HCT116 (cell line): ENCODE results near the gene LDLRAD4. TPM values are rescaled to one million over a fixed set of nuclear protein-coding genes. Genes with fewer than 3 reads are reported as not detected.

Experiments used
- ATAC-seq: fragments of 200-7000 bp; cut with Tn5 transposase; 2 replicates; pipeline ENCODE4 v1.9.1; 2020; ENCODE audit warnings: mild to moderate bottlenecking, moderate library complexity
- BruUV-seq: library from RNA; stranded (reverse); fragments of 400-500 nt; replicated peaks from 2 replicates; lab custom pipeline; 2021; lab: Mats Ljungman, UMichigan
- CTCF ChIA-PET: fragments of 300-600 bp; sonication (Branson Sonifier 250); formaldehyde crosslinking; loops from one replicate; lab custom pipeline; 2021; ENCODE audit warnings: antibody characterized with exemption; lab: Charles Lee
- POLR2A ChIA-PET: fragments of 300-600, 350-600 bp; sonication (Branson Sonifier 250); formaldehyde crosslinking; loops from one replicate; lab custom pipeline; 2021; ENCODE audit warnings: antibody characterized with exemption; lab: Charles Lee
- RAD21 ChIA-PET, 2 experiments: fragments of 300-600 bp; sonication (Branson Sonifier 250); formaldehyde crosslinking; loops; one replicate each; lab custom pipeline; 2023; ENCODE audit warnings: low total read pairs in 2 of 2; ENCODE audit not compliant: uncharacterized antibody in 2 of 2, unreplicated experiment in 2 of 2, low non-redundant PET in 1 of 2; lab: Charles Lee
- DNase-seq: peaks from one replicate; pipeline ENCODE4 v3.0.0-alpha.2; 2010; ENCODE audit warnings: low read depth, low spot score
- H2AFZ ChIP-seq: fragments of 200-600 bp; shearing (Covaris generic), sonication (generic); 2 replicates; pipeline ENCODE4 v1.6.1; 2017; ENCODE audit warnings: low read depth, mixed run types, mixed read lengths, antibody characterized with exemption, low read length; ENCODE audit not compliant: poor library complexity, severe bottlenecking
- H3K27ac ChIP-seq: 2 replicates; pipeline ENCODE4 v1.5.1; 2012; ENCODE audit warnings: low read depth, low read length
- H3K27me3 ChIP-seq: fragments of 200-600 bp; sonication (generic); 2 replicates; pipeline ENCODE4 v1.6.1; 2016; ENCODE audit warnings: mixed run types, low read length, mixed read lengths; ENCODE audit not compliant: insufficient read depth
- H3K36me3 ChIP-seq, 2 experiments: fragments of 200-500 bp in 1 of 2; fragments of 200-600 bp in 1 of 2; sonication (Bioruptor generic) in 1 of 2; sonication (generic) in 1 of 2; 2 replicates each; pipeline versions ENCODE4 v1.5.1 to v1.6.1; 2014 to 2016; ENCODE audit warnings: low read length in 2 of 2, inconsistent platforms in 1 of 2, mixed read lengths in 1 of 2, mixed run types in 1 of 2; ENCODE audit not compliant: insufficient read depth in 2 of 2, control insufficient read depth in 1 of 2
- H3K4me1 ChIP-seq, 2 experiments: fragments of 200-600 bp in 1 of 2; sonication (generic) in 1 of 2; 2 replicates each; pipeline versions ENCODE4 v1.5.1 to v1.6.1; 2012 to 2017; ENCODE audit warnings: low read length in 2 of 2, inconsistent platforms in 1 of 2, mild to moderate bottlenecking in 1 of 2, mixed read lengths in 1 of 2, mixed run types in 1 of 2, moderate library complexity in 1 of 2; ENCODE audit not compliant: insufficient read depth in 2 of 2, control insufficient read depth in 1 of 2
- H3K4me2 ChIP-seq: fragments of 200-600 bp; sonication (generic); 2 replicates; pipeline ENCODE4 v1.6.1; 2017; ENCODE audit warnings: mixed run types, low read length, mixed read lengths
- H3K4me3 ChIP-seq, 2 experiments: fragments of 200-600 bp in 1 of 2; sonication (generic) in 1 of 2; replicated peaks in 1 of 2; 2 replicates each; pipeline ENCODE4 v1.5.1; 2011 to 2016; ENCODE audit warnings: low read length in 2 of 2, control low read depth in 1 of 2, low read depth in 1 of 2, mild to moderate bottlenecking in 1 of 2, mixed read lengths in 1 of 2, mixed run types in 1 of 2
- H3K79me2 ChIP-seq: fragments of 200-600 bp; sonication (generic); 2 replicates; pipeline ENCODE4 v1.6.1; 2017; ENCODE audit warnings: mild to moderate bottlenecking, mixed run types, low read length, moderate library complexity, mixed read lengths; ENCODE audit not compliant: insufficient read depth
- H3K9ac ChIP-seq: fragments of 200-600 bp; sonication (generic); 2 replicates; pipeline ENCODE4 v1.6.1; 2016; ENCODE audit warnings: low read length, mixed read lengths
- H3K9me2 ChIP-seq: fragments of 200-600 bp; sonication (generic), shearing (Covaris generic); 2 replicates; pipeline ENCODE4 v1.6.1; 2017; ENCODE audit warnings: mixed run types, mild to moderate bottlenecking, moderate library complexity; ENCODE audit not compliant: insufficient read depth
- H3K9me3 ChIP-seq, 2 experiments: fragments of 200-500 bp in 1 of 2; fragments of 200-600 bp in 1 of 2; sonication (Bioruptor generic) in 1 of 2; sonication (generic) in 1 of 2; 2 replicates each; pipeline ENCODE4 v1.6.1; 2014 to 2017; ENCODE audit warnings: low read length in 2 of 2, mixed read lengths in 2 of 2, inconsistent platforms in 1 of 2, low read depth in 1 of 2, mild to moderate bottlenecking in 1 of 2, mixed run types in 1 of 2, moderate library complexity in 1 of 2; ENCODE audit not compliant: control insufficient read depth in 1 of 2, insufficient read depth in 1 of 2
- H4K20me1 ChIP-seq: fragments of 200-600 bp; sonication (generic), shearing (Covaris generic); 2 replicates; pipeline ENCODE4 v1.6.1; 2017; ENCODE audit warnings: mixed run types, mild to moderate bottlenecking, moderate library complexity; ENCODE audit not compliant: insufficient read depth
- CBX3 ChIP-seq: IDR thresholded peaks from 2 replicates; pipeline ENCODE4 v1.6.1; 2012; ENCODE audit warnings: low read depth
- EZH2 ChIP-seq: fragments of 200-600 bp; sonication (generic); IDR thresholded peaks from 2 replicates; pipeline ENCODE4 v1.6.1; 2017; ENCODE audit warnings: antibody characterized with exemption, mixed run types
- EZH2phosphoT487 ChIP-seq: fragments of 200-600 bp; IDR thresholded peaks from 2 replicates; pipeline ENCODE4 v1.6.1; 2018; ENCODE audit warnings: antibody characterized with exemption, borderline replicate concordance
- FOSL1 ChIP-seq: IDR thresholded peaks from 2 replicates; pipeline ENCODE4 v1.6.1; 2012; ENCODE audit warnings: low read depth
- JUND ChIP-seq: IDR thresholded peaks from 2 replicates; pipeline ENCODE4 v1.6.1; 2012
- POLR2A ChIP-seq: IDR thresholded peaks from 2 replicates; pipeline ENCODE4 v1.7.0; 2011; ENCODE audit warnings: borderline replicate concordance; ENCODE audit not compliant: insufficient read depth, insufficient read length; ENCODE audit errors: extremely low read depth
- POLR2AphosphoS5 ChIP-seq: IDR thresholded peaks from 2 replicates; pipeline ENCODE4 v1.6.1; 2011; ENCODE audit warnings: mild to moderate bottlenecking, low read depth, low read length, moderate library complexity
- SIN3A ChIP-seq: IDR thresholded peaks from 2 replicates; pipeline ENCODE4 v1.6.1; 2012; ENCODE audit warnings: low read depth
- SP1 ChIP-seq: IDR thresholded peaks from 2 replicates; pipeline ENCODE4 v1.6.1; 2012; ENCODE audit warnings: low read depth
- SRF ChIP-seq: IDR thresholded peaks from 2 replicates; pipeline ENCODE4 v1.6.1; 2012; ENCODE audit warnings: low read depth
- TCF7L2 ChIP-seq: IDR thresholded peaks from 2 replicates; pipeline ENCODE4 v1.7.0; 2011; ENCODE audit warnings: borderline replicate concordance, inconsistent platforms; ENCODE audit not compliant: insufficient read depth, insufficient read length; ENCODE audit errors: extremely low read depth
- ZFX ChIP-seq: fragments of 450-650 bp; IDR thresholded peaks from 2 replicates; pipeline ENCODE4 v1.6.1; 2017
- ZNF274 ChIP-seq: fragments of 200-500 bp; sonication (Bioruptor generic); IDR thresholded peaks from 2 replicates; pipeline ENCODE4 v1.6.1; 2014; ENCODE audit warnings: mild to moderate bottlenecking, low read depth, low read length, inconsistent platforms
- intact Hi-C: fragments of 100-400 bp; cut with micrococcal nuclease; formaldehyde crosslinking; loops from 2 replicates; pipeline ENCODE4 v1.10.0; 2022
- total RNA-seq: library from RNA; stranded (reverse); gene quantifications from one replicate; pipeline ENCODE4 v1.2.1, GENCODE V29; 2021; ENCODE audit not compliant: unreplicated experiment
- TF ChIP-seq, protein P1 (sequence below), 3 experiments: fragments of 200-600 bp in 1 of 3; sonication (generic) in 1 of 3; IDR thresholded peaks in 2 of 3; conservative IDR thresholded peaks in 1 of 3; 2 replicates each; pipeline ENCODE4 v1.5.1; 2012 to 2017; ENCODE audit warnings: low read depth in 2 of 3, low read length in 2 of 3, antibody characterized with exemption in 1 of 3, borderline replicate concordance in 1 of 3, control low read depth in 1 of 3, mild to moderate bottlenecking in 1 of 3, mixed read lengths in 1 of 3, mixed run types in 1 of 3, moderate library complexity in 1 of 3; ENCODE audit not compliant: insufficient read depth in 1 of 3
- TF ChIP-seq, protein P2 (sequence below): IDR thresholded peaks from 2 replicates; pipeline ENCODE4 v1.6.1; 2012
- TF ChIP-seq, protein P3 (sequence below): IDR thresholded peaks from 2 replicates; pipeline ENCODE4 v1.6.1; 2011; ENCODE audit warnings: mild to moderate bottlenecking, low read length, moderate library complexity; ENCODE audit not compliant: insufficient replicate concordance; ENCODE audit errors: extremely low read depth
- TF ChIP-seq, protein P4 (sequence below): IDR thresholded peaks from 2 replicates; pipeline ENCODE4 v1.6.1; 2012; ENCODE audit warnings: low read depth

The LDLRAD4 gene
- total RNA-seq, 1 experiment from 2014 or later, result 1.2 TPM

DNA sequence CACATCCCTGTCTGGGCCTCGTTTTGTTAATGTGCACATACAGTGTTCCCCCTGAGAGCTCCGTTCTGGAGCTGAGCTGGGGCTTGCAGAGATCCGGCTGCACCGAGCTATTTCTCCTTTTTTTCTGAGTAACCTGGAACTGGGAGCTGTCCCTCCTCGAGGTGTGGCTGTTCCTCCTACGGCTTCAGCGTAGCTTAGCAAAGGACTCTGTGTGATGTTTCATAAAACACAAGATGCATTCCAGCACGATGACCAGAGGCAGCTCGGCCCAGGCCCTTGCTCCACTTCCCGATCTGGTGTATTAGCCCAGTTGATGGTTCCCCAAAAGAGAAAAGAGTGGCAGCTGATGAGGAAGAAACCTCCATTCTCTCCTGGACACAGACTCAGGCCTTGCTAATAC lies 404.8 kb downstream of the LDLRAD4 start:
- no peak for TF ChIP-seq ZNF274
- no peak for TF ChIP-seq SRF
- TF ChIP-seq, protein P1, sequence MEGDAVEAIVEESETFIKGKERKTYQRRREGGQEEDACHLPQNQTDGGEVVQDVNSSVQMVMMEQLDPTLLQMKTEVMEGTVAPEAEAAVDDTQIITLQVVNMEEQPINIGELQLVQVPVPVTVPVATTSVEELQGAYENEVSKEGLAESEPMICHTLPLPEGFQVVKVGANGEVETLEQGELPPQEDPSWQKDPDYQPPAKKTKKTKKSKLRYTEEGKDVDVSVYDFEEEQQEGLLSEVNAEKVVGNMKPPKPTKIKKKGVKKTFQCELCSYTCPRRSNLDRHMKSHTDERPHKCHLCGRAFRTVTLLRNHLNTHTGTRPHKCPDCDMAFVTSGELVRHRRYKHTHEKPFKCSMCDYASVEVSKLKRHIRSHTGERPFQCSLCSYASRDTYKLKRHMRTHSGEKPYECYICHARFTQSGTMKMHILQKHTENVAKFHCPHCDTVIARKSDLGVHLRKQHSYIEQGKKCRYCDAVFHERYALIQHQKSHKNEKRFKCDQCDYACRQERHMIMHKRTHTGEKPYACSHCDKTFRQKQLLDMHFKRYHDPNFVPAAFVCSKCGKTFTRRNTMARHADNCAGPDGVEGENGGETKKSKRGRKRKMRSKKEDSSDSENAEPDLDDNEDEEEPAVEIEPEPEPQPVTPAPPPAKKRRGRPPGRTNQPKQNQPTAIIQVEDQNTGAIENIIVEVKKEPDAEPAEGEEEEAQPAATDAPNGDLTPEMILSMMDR (IDR thresholded peaks at IDR 0.05 in 2 of 3, conservative IDR thresholded peaks at IDR 0.05 in 1 of 3; ENCODE audit: borderline replicate concordance in 1 of 3, insufficient read depth in 1 of 3, low read depth in 2 of 3, low read length in 2 of 3), result no peak
- TF ChIP-seq POLR2AphosphoS5, result no peak
- TF ChIP-seq EZH2, result no peak
- TF ChIP-seq POLR2A, result no peak
- TF ChIP-seq FOSL1, result no peak
- TF ChIP-seq, protein P2, sequence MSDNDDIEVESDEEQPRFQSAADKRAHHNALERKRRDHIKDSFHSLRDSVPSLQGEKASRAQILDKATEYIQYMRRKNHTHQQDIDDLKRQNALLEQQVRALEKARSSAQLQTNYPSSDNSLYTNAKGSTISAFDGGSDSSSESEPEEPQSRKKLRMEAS, result no peak
- TF ChIP-seq, protein P3, sequence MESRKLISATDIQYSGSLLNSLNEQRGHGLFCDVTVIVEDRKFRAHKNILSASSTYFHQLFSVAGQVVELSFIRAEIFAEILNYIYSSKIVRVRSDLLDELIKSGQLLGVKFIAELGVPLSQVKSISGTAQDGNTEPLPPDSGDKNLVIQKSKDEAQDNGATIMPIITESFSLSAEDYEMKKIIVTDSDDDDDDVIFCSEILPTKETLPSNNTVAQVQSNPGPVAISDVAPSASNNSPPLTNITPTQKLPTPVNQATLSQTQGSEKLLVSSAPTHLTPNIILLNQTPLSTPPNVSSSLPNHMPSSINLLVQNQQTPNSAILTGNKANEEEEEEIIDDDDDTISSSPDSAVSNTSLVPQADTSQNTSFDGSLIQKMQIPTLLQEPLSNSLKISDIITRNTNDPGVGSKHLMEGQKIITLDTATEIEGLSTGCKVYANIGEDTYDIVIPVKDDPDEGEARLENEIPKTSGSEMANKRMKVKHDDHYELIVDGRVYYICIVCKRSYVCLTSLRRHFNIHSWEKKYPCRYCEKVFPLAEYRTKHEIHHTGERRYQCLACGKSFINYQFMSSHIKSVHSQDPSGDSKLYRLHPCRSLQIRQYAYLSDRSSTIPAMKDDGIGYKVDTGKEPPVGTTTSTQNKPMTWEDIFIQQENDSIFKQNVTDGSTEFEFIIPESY, result no peak
- no peak for TF ChIP-seq CBX3
- TF ChIP-seq EZH2phosphoT487, result no peak
- TF ChIP-seq ZFX, result no peak
- TF ChIP-seq JUND, result no peak
- no peak for TF ChIP-seq SP1
- TF ChIP-seq SIN3A, result no peak
- no peak for TF ChIP-seq TCF7L2
- TF ChIP-seq, protein P4, sequence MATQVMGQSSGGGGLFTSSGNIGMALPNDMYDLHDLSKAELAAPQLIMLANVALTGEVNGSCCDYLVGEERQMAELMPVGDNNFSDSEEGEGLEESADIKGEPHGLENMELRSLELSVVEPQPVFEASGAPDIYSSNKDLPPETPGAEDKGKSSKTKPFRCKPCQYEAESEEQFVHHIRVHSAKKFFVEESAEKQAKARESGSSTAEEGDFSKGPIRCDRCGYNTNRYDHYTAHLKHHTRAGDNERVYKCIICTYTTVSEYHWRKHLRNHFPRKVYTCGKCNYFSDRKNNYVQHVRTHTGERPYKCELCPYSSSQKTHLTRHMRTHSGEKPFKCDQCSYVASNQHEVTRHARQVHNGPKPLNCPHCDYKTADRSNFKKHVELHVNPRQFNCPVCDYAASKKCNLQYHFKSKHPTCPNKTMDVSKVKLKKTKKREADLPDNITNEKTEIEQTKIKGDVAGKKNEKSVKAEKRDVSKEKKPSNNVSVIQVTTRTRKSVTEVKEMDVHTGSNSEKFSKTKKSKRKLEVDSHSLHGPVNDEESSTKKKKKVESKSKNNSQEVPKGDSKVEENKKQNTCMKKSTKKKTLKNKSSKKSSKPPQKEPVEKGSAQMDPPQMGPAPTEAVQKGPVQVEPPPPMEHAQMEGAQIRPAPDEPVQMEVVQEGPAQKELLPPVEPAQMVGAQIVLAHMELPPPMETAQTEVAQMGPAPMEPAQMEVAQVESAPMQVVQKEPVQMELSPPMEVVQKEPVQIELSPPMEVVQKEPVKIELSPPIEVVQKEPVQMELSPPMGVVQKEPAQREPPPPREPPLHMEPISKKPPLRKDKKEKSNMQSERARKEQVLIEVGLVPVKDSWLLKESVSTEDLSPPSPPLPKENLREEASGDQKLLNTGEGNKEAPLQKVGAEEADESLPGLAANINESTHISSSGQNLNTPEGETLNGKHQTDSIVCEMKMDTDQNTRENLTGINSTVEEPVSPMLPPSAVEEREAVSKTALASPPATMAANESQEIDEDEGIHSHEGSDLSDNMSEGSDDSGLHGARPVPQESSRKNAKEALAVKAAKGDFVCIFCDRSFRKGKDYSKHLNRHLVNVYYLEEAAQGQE, result no peak
- Histone ChIP-seq H3K27me3 (no peaks in the 10 kb centered on the region), H3K9me2 (no peaks in the 10 kb centered on the region), H3K4me2 (no peak overlapping the region), H3K36me3 (no peaks in the 10 kb centered on the region), H3K9me3 (no peaks in the 10 kb centered on the region), H4K20me1 (no peaks in the 10 kb centered on the region), H2AFZ (no peak overlapping the region), H3K9ac (no peak overlapping the region), H3K4me1 (no peaks in the 10 kb centered on the region), H3K79me2 (no peaks in the 10 kb centered on the region), H3K27ac (no peak overlapping the region), H3K4me3 (no peak overlapping the region)
- ATAC-seq (no peak), DNase-seq (no peak)
- ChIA-PET POLR2A (no interaction called here), CTCF (interaction anchor here (0.6 kb wide), 1 partner anchor 483 kb away, joined by 3 read pairs; no protein-coding TSS in a partner anchor), RAD21 (no interaction called here)
- intact Hi-C loops, result no loop called here
- no TSS peak for BruUV-seq
